ENCODE measurements around the gene GABARAP. TPM values are rescaled to one million over a fixed set of nuclear protein-coding genes. Genes with fewer than 3 reads are reported as not detected.

GABARAP gene
- polyA plus RNA-seq, 1 donor (not counting 4 experiments of a cell fraction or from before 2014, with no cell fraction given), result 271 TPM

GRCh38 chr17:7222093-7222971 is 19.9 kb downstream of the GABARAP start:
- no peaks in the 10 kb centered on the region for H3K9me3 ChIP-seq (ENCODE audit: control insufficient read depth, low read depth, low read length)
- no peak overlapping the region for H3K27ac ChIP-seq (ENCODE audit: control insufficient read depth, insufficient read depth, low read length)
- peaks cover 28% of the 10 kb centered on the region for H3K4me1 ChIP-seq (ENCODE audit: control insufficient read depth, extremely low read depth, insufficient read depth, low read length)
- FAIRE-seq, result no peak
- H2AFZ ChIP-seq (ENCODE audit: control insufficient read depth, low read length), result no peak overlapping the region
- peak overlapping the region; percentile 19 for H3K9ac ChIP-seq (ENCODE audit: control insufficient read depth, extremely low read depth, insufficient read depth, low read length)
- H4K20me1 ChIP-seq (ENCODE audit: control insufficient read depth, extremely low read depth, insufficient read depth, low read length), result peaks cover 5% of the 10 kb centered on the region
- H3K79me2 ChIP-seq (ENCODE audit: control insufficient read depth, insufficient read depth, low read length), result peaks cover 10% of the 10 kb centered on the region
- peaks cover 36 to 49% of the 10 kb centered on the region in 2 experiments for H3K36me3 ChIP-seq (ENCODE audit: control insufficient read depth in 2 of 2, extremely low read depth in 1 of 2, insufficient read depth in 2 of 2, low read length in 2 of 2)
- no peak for DNase-seq (ENCODE audit: low read depth, low spot score)
- no peak overlapping the region for H3K4me2 ChIP-seq (ENCODE audit: control insufficient read depth, extremely low read depth, insufficient read depth, low read depth, low read length)
- no peaks in the 10 kb centered on the region for H3K9me1 ChIP-seq (ENCODE audit: control insufficient read depth, extremely low read depth, insufficient read depth, low read length)
- no peak overlapping the region for H3K4me3 ChIP-seq (ENCODE audit: control insufficient read depth in 2 of 3, extremely low read depth in 1 of 3, insufficient read depth in 2 of 3, low read depth in 1 of 3, low read length in 3 of 3)
- no peaks in the 10 kb centered on the region for H3K27me3 ChIP-seq (ENCODE audit: control insufficient read depth, extremely low read depth, insufficient read depth, low read length)
- dilution Hi-C loops (cut with MboI; ENCODE audit: extremely low pct_ligation_motif_present, low sequenced_read_pairs), result no loop called here
- TF ChIP-seq CTCF (optimal IDR thresholded peaks at IDR 0.05 in 1 of 3, IDR thresholded peaks at IDR 0.05 in 1 of 3, conservative IDR thresholded peaks at IDR 0.05 in 1 of 3; ENCODE audit: extremely low read depth in 1 of 3, insufficient read depth in 2 of 3, low read length in 3 of 3) (no peak), EZH2 (IDR thresholded peaks at IDR 0.05; ENCODE audit: low read length) (no peak)

GRCh38 chr17:7221278-7222092 is 20.8 kb downstream of the GABARAP start:
- no peaks in the 10 kb centered on the region for H3K27me3 ChIP-seq (ENCODE audit: control insufficient read depth, extremely low read depth, insufficient read depth, low read length)
- H3K9me1 ChIP-seq (ENCODE audit: control insufficient read depth, extremely low read depth, insufficient read depth, low read length), result no peaks in the 10 kb centered on the region
- peak overlapping the region; percentile 87 for H3K9ac ChIP-seq (ENCODE audit: control insufficient read depth, extremely low read depth, insufficient read depth, low read length)
- H3K36me3 ChIP-seq (ENCODE audit: control insufficient read depth in 2 of 2, extremely low read depth in 1 of 2, insufficient read depth in 2 of 2, low read length in 2 of 2), result peaks cover 29 to 41% of the 10 kb centered on the region in 2 experiments
- no peak overlapping the region for H2AFZ ChIP-seq (ENCODE audit: control insufficient read depth, low read length)
- peaks cover 28% of the 10 kb centered on the region for H3K4me1 ChIP-seq (ENCODE audit: control insufficient read depth, extremely low read depth, insufficient read depth, low read length)
- peak overlapping the region in 1 of 3 experiments; percentile 74 for H3K4me3 ChIP-seq (ENCODE audit: control insufficient read depth in 2 of 3, extremely low read depth in 1 of 3, insufficient read depth in 2 of 3, low read depth in 1 of 3, low read length in 3 of 3)
- no peak for FAIRE-seq
- no peak for DNase-seq (ENCODE audit: low read depth, low spot score)
- peaks cover 5% of the 10 kb centered on the region for H4K20me1 ChIP-seq (ENCODE audit: control insufficient read depth, extremely low read depth, insufficient read depth, low read length)
- H3K9me3 ChIP-seq (ENCODE audit: control insufficient read depth, low read depth, low read length), result no peaks in the 10 kb centered on the region
- dilution Hi-C loops (cut with MboI; ENCODE audit: extremely low pct_ligation_motif_present, low sequenced_read_pairs), result no loop called here
- peak overlapping the region; percentile 88 for H3K4me2 ChIP-seq (ENCODE audit: control insufficient read depth, extremely low read depth, insufficient read depth, low read depth, low read length)
- peak overlapping the region; percentile 92 for H3K27ac ChIP-seq (ENCODE audit: control insufficient read depth, insufficient read depth, low read length)
- TF ChIP-seq CTCF (optimal IDR thresholded peaks at IDR 0.05 in 1 of 3, IDR thresholded peaks at IDR 0.05 in 1 of 3, conservative IDR thresholded peaks at IDR 0.05 in 1 of 3; ENCODE audit: extremely low read depth in 1 of 3, insufficient read depth in 2 of 3, low read length in 3 of 3) (no peak), EZH2 (IDR thresholded peaks at IDR 0.05; ENCODE audit: low read length) (no peak)
- H3K79me2 ChIP-seq (ENCODE audit: control insufficient read depth, insufficient read depth, low read length), result peaks cover 11% of the 10 kb centered on the region
